Transverse colon (tissue), 4 donors: ENCODE results near the gene PTPRD. TPM values are rescaled to one million over a fixed set of nuclear protein-coding genes. Genes with fewer than 3 reads are reported as not detected.

ENCODE experiments used
- DNase-seq: peaks from one replicate; pipeline ENCODE4 v3.0.0-alpha.2; 2019
- H3K27ac ChIP-seq, 4 donors: fragments of 200-600 bp; sonication (generic); 2 replicates each; pipeline ENCODE4 v1.5.1; 2016 to 2018; ENCODE audit warnings: inconsistent platforms in 4 of 4
- H3K27me3 ChIP-seq: fragments of 200-600 bp; sonication (generic); 2 replicates; pipeline ENCODE4 v1.5.1; 2017; ENCODE audit warnings: inconsistent platforms
- H3K36me3 ChIP-seq, 4 donors: fragments of 200-600 bp; sonication (generic); 2 replicates each; pipeline ENCODE4 v1.5.1; 2017 to 2019; ENCODE audit warnings: inconsistent platforms in 4 of 4
- H3K4me1 ChIP-seq, 4 donors: fragments of 200-600 bp; sonication (generic); 2 replicates each; pipeline ENCODE4 v1.5.1; 2017 to 2020; ENCODE audit warnings: inconsistent platforms in 4 of 4
- H3K4me3 ChIP-seq, 4 donors: fragments of 200-600 bp; sonication (generic); 1 replicate in 1 of 4; 2 replicates in 3 of 4; pipeline versions ENCODE4 v1.5.1 to v1.6.1; 2017 to 2019; ENCODE audit warnings: inconsistent platforms in 4 of 4
- H3K9me3 ChIP-seq, 2 donors: fragments of 200-600 bp; sonication (generic); 2 replicates each; pipeline ENCODE4 v1.5.1; 2017 to 2019; ENCODE audit warnings: inconsistent platforms in 2 of 2
- EP300 ChIP-seq: sonication (generic); formaldehyde crosslinking; IDR thresholded peaks from one replicate; pipeline ENCODE4 v1.6.1; 2017; ENCODE audit warnings: antibody characterized with exemption, low read depth
- POLR2A ChIP-seq: fragments of 450-650 bp; IDR thresholded peaks from one replicate; pipeline ENCODE4 v1.6.1; 2016; ENCODE audit warnings: antibody characterized with exemption, mild to moderate bottlenecking, moderate library complexity
- POLR2AphosphoS5 ChIP-seq, 3 donors: sonication (generic); formaldehyde crosslinking; IDR thresholded peaks; one replicate each; pipeline ENCODE4 v1.6.1; 2016; ENCODE audit warnings: antibody characterized with exemption in 3 of 3
- WGBS, 2 donors: methylation state at CpG; one replicate each; pipeline ENCODE4 v1.1.5; 2018; ENCODE audit warnings: low coverage in 1 of 2; 5-methylcytosine and 5-hydroxymethylcytosine counted together
- in situ Hi-C, 4 donors: fragments of 200-750 bp; cut with MboI; loops; one replicate each; pipeline versions ENCODE4 v1.15.0 to v1.15.1; 2017; ENCODE audit warnings: low sequenced_read_pairs in 3 of 4, low pct_ligation_motif_present in 1 of 4, low pct_unique_long_range_greater_than_20kb in 1 of 4
- intact Hi-C: fragments of 100-400 bp; cut with DNase I; formaldehyde crosslinking; loops from one replicate; pipeline ENCODE4 v1.15.1; 2023; ENCODE audit warnings: low total_unique reads
- total RNA-seq, 4 donors: library from RNA; depleted of rRNA; stranded (reverse); fragments of >200 nt; gene quantifications; one replicate each; pipeline ENCODE4 v1.1.0, GENCODE V29; 2016
- TF ChIP-seq, protein P1 (sequence below), 5 experiments: fragments of 200-600 bp in 3 of 5; fragments of 450-650 bp in 2 of 5; sonication (generic) in 3 of 5; IDR thresholded peaks; 1 replicate in 2 of 5; 2 replicates in 3 of 5; pipeline ENCODE4 v1.5.1; 2016 to 2017; ENCODE audit warnings: antibody characterized with exemption in 5 of 5, inconsistent platforms in 3 of 5, mild to moderate bottlenecking in 2 of 5, moderate library complexity in 1 of 5

PTPRD gene
- total RNA-seq, 4 donors from 2014 or later, result 43.0 to 115 (median 79.1) TPM

- Histone ChIP-seq H3K4me3 (no peak overlapping the region), H3K27ac (no peak overlapping the region), H3K9me3 (no peaks in the 10 kb centered on the region), H3K4me1 (no peaks in the 10 kb centered on the region), H3K27me3 (no peaks in the 10 kb centered on the region), H3K36me3 (no peaks in the 10 kb centered on the region)
- TF ChIP-seq POLR2AphosphoS5 (IDR thresholded peaks at IDR 0.05), result no peak
- TF ChIP-seq, protein P1, sequence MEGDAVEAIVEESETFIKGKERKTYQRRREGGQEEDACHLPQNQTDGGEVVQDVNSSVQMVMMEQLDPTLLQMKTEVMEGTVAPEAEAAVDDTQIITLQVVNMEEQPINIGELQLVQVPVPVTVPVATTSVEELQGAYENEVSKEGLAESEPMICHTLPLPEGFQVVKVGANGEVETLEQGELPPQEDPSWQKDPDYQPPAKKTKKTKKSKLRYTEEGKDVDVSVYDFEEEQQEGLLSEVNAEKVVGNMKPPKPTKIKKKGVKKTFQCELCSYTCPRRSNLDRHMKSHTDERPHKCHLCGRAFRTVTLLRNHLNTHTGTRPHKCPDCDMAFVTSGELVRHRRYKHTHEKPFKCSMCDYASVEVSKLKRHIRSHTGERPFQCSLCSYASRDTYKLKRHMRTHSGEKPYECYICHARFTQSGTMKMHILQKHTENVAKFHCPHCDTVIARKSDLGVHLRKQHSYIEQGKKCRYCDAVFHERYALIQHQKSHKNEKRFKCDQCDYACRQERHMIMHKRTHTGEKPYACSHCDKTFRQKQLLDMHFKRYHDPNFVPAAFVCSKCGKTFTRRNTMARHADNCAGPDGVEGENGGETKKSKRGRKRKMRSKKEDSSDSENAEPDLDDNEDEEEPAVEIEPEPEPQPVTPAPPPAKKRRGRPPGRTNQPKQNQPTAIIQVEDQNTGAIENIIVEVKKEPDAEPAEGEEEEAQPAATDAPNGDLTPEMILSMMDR (IDR thresholded peaks at IDR 0.05), result no peak
- TF ChIP-seq POLR2A, result no peak
- TF ChIP-seq EP300, result no peak
- 84 to 87% methylated on average over 6 to 9 of the region's 9 CpGs for WGBS, 2 donors
- intact Hi-C loops, result no loop called here
- in situ Hi-C loops, result no loop called here
- DNase-seq, result no peak
These were observed 2204.1 kb downstream of the PTPRD start for GRCh38 chr9:8408575-8409190.

DNA sequence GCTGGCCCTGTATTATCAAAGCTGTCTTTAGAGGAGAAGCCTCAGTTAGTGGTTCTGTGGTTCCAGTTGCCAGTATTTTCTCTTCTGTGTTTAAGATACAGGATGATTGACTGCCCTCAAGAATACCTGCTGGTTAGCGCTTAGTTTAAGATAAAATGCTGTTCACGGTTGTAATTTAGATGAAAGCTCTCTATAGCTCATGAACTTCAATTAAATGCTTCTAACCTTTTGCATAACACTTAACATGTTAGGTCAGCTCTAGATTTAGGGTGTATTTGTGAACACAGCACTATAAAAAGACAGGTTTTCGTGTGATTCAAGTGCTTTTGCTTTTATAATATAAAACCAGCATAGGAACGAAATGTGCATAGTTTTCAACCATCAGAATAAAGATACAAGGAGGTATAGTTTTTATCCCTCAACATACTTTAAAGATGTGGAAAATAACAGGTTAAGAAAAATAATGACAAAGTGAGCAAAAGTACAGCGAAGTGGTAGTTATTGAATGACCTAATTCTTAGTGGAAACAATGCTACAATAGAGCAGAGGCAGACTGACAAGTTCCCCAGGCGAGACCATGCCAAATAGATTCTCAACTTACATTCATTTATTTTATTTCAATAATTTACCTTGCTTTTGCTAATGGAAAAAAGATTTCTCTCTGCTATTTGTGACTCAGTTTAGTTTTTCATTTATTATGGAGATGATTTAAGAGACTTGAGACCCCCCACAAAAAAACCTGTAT is 2210.7 kb downstream of the PTPRD start:
- in situ Hi-C loops (no loop called here), intact Hi-C loops (no loop called here)
- H3K27ac ChIP-seq, result no peak overlapping the region
- no peak overlapping the region for H3K4me3 ChIP-seq
- H3K27me3 ChIP-seq, result no peaks in the 10 kb centered on the region
- H3K36me3 ChIP-seq, result no peaks in the 10 kb centered on the region
- DNase-seq, result no peak
- 69 to 74% methylated on average over 6 of the region's 6 CpGs for WGBS, 2 donors
- no peaks in the 10 kb centered on the region for H3K9me3 ChIP-seq
- H3K4me1 ChIP-seq, result no peaks in the 10 kb centered on the region
- TF ChIP-seq EP300 (no peak), POLR2A (no peak), POLR2AphosphoS5 (IDR thresholded peaks at IDR 0.05) (no peak)
- TF ChIP-seq, protein P1 (IDR thresholded peaks at IDR 0.05), result no peak

GRCh38 chr9:8400378-8400777 is 2212.4 kb downstream of the PTPRD start:
- intact Hi-C loops (no loop called here), in situ Hi-C loops (no loop called here)
- Histone ChIP-seq H3K4me1 (no peaks in the 10 kb centered on the region), H3K4me3 (no peak overlapping the region), H3K36me3 (no peaks in the 10 kb centered on the region), H3K9me3 (no peaks in the 10 kb centered on the region), H3K27ac (no peak overlapping the region), H3K27me3 (no peaks in the 10 kb centered on the region)
- 80 to 83% methylated on average over 1 of the region's 1 CpG for WGBS, 2 donors
- TF ChIP-seq POLR2AphosphoS5 (IDR thresholded peaks at IDR 0.05) (no peak), EP300 (no peak), POLR2A (no peak)
- TF ChIP-seq, protein P1 (IDR thresholded peaks at IDR 0.05), result no peak
- no peak for DNase-seq

- H3K27ac ChIP-seq, result no peak overlapping the region
- H3K9me3 ChIP-seq, result no peaks in the 10 kb centered on the region
- in situ Hi-C loops (no loop called here), intact Hi-C loops (no loop called here)
- no peaks in the 10 kb centered on the region for H3K36me3 ChIP-seq
- H3K27me3 ChIP-seq, result no peaks in the 10 kb centered on the region
- TF ChIP-seq, protein P1 (IDR thresholded peaks at IDR 0.05), result no peak
- no peak for TF ChIP-seq EP300
- TF ChIP-seq POLR2A, result no peak
- TF ChIP-seq POLR2AphosphoS5 (IDR thresholded peaks at IDR 0.05), result no peak
- no peak for DNase-seq
- H3K4me3 ChIP-seq, result no peak overlapping the region
- WGBS, 2 donors, result 85 to 90% methylated on average over 4 of the region's 4 CpGs
- H3K4me1 ChIP-seq, result no peaks in the 10 kb centered on the region
These were observed 2217.8 kb downstream of the PTPRD start for GRCh38 chr9:8395022-8395421.
